HS-27A (cell line): ENCODE data around the gene EFCAB12.

Experiments
- DNase-seq: peaks from one replicate; pipeline ENCODE4 v3.0.0-alpha.2; 2012; ENCODE audit warnings: low read depth, missing footprints

EFCAB12 gene

DNA sequence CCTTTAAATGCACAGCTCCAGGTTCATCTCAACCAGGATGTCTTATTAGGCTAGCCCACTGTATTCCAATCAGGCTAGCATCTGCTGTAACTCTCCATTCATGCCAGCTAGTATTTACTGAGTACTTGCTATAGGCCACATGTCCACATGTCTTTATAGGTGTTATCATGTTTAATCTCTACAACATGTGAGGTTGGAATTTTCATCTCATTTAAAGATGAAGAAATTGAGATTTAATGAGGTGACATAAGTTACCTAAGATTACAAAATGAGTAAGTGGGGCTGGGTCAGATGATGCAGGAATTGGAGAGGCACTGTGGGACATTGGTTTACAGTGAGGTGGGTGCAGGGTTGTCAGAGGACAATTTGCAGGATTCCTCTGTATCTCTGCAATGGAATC, 14.5 kb upstream of the EFCAB12 start:
- no peak for DNase-seq

DNA sequence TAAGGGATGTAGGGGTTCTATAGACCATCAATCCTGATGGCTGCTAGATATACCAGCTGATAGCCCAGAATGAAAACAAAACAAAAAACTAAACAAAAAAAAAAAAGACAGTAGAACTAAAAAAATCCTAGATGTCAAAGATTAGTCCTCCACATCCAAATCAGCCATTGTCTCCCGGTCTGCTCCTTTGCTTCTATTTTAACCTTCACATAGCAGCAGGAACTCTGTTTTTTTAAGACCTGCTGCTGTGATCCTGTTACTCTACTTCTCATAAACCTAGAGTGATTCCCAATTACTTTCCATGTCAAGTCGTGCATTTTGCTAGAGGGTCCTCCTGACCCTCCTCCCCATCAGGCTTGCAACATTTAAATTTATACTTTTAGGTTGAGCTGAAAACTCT, 14.1 kb upstream of the EFCAB12 start:
- DNase-seq = no peak

DNA sequence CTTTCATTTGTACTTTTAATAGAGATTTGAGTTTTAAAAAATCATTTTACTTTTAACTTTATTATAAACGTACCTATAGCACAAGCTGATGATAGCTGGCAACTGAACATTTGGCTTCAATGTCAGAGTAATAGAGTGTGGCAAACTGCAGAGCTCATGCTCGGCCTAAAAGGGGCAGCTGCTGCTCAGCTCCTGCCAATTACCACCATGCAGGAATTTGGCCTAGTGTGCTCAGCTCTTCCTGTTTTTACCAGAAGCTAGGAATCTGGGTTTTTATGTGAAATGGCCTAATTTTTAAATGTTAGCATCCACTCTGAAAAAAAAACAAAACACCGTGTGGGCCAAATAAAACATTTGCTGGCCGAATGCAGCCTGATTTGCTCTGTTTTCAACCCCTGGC, 13.3 kb upstream of the EFCAB12 start:
- no peak for DNase-seq

DNA sequence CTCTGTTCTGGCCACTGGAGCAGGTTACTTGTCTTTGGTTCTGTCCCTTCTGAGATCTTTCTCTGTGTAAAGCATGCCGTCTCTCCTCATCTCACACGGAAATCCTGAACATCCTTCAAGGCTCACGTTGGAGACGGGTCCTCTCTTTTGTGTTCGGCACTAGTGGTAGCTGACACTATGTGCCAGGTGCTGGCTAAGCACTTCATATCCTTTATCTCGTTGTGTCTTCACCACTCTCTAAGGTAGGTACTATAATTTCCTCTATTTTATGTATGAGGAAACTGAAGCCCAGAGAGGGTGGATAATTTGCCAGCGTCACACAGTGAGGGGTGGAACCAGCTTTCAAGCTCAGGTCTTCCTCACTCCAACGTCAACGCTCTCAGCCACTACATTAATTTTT, 12.8 kb upstream of the EFCAB12 start:
- no peak for DNase-seq

DNA sequence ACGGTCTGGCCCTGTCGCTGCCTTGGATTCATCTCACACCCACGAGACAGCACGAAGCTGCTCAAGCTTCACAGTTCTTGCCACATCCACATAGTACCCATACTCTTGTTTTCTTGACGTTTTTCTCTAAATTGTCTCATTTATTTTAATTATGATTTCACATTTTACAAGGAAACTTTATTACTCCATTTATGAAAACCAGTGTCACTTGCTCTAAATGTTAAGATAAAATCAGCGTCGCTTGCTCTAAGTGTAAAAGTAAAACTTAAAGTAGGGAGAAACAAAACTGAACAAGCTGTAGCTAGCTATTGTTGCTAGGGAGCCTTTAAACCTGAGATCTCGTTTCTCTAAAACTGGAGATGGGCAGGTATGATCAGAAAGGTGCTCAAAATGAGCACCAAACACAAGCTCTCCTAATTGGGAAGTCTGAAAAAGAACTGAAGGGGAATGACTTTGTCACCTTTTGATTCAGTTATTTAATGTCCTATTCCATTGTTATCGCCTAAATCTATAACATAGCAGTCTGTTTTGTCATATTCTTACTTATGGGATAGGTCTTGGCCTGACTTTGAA, 12.3 kb upstream of the EFCAB12 start:
- DNase-seq = no peak

DNA sequence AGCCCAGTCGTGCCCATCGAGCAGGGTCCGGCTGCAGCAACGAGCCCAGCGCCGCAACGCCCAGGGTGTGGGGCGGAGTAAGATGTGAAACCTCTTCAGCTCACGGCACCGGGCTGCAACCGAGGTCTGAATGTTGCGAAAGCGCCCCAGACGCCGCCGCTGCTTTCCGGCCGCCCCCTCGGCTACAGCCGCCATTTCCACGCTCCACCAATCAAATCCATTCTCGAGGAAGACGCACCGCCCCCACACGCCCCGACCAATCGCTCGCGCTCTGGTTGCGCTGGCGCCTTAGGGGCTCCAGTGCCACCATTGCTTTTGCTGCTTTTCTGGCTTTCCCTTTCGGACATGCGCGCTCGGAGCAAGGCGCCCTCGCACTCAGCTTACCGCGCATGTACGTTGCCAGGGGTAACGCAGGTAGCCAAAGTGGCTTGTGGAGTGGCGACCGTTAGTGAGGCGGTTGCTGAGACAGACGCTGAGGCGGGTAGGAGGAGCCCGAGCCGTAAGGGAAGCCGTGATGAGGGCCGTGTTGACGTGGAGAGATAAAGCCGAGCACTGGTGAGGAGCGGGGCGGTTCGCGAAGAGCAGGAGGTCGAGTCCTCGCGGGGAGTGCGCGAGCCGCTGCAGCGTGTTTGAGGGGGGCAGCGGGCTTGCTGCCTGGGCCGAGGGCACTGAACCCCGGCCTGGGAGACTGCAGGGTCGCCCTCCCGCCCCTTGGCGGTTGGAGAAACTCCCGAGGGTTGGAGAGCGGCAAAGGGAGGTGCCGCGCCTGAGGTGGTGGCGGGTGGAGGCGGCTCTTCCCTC, 11.6 kb upstream of the EFCAB12 start, which contains the start of the genes IFT122 and MBD4:
IFT122 (plus strand) TSS at position 408 of the 801 bp plus-strand sequence; CDS start at position 515, 107 bp downstream.
MBD4 (minus strand) TSS at position 132 of the 801 bp plus-strand sequence; CDS start at position 17, 115 bp downstream.
- DNase-seq = peak; percentile 97

DNA sequence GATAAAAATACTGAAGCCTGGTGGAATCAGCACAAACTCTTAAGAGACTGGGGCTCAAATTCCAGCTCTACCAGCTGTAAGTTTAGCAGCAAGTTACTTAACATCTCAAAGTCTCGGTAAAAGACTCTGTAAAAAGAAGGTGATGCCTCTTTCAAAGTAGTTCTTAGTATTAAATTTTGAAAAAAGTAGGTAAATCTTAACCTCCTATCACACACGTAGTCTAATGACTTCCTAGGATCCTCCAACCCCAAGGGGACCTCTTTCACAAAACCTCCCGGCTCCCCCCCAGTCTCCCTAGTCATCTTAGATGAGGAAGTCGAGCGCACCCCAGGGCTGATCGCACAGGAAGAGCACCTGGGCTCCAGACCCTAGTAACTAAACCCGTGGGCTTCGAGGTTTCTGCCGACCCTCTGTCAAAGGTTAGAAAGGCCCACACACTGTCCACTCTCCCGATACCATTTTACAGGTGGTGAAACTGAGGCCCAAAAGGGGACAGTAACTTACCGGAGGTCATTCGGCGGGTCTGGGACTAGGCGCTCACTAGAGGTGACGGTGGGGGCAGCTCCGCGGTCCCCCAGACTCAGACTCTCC, 10.9 kb upstream of the EFCAB12 start:
- DNase-seq = no peak

DNA sequence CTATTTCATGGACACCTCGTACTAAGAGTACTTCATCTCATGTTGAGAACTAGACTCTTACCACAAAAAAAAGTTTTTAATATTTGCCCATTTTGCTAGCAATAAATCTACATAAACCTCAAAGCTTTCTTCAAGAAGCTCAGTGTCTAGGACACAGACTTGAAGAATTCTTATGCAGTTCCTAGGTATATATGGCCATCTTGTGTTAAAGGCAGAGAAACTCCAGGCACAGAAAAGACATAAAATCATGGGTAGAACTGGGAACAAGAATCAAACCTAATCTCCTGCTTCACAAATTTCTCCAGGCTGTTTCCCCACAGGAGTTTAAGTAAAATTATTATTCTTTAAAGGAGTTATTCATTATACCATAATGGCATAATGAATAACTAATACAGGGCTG, 6.9 kb upstream of the EFCAB12 start:
- DNase-seq = no peak

DNA sequence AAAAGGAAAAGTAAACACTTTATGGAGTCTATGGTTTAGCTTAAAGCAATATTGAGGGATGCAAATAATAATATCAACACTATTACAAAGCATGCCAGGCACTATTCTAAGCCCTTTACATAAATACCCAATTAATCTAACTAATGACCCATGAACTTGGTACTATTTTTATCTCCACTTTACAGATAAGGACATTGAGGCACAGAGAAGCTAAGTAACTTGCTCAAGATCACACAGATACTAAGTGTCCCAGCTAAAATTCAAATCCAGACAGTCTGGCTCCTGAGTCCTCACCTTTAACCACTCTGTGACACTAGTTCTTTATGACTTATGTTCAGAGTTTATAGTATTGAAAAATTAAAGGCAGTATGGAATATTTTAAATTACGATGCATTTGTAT, 5.7 kb upstream of the EFCAB12 start:
- DNase-seq = no peak

DNA sequence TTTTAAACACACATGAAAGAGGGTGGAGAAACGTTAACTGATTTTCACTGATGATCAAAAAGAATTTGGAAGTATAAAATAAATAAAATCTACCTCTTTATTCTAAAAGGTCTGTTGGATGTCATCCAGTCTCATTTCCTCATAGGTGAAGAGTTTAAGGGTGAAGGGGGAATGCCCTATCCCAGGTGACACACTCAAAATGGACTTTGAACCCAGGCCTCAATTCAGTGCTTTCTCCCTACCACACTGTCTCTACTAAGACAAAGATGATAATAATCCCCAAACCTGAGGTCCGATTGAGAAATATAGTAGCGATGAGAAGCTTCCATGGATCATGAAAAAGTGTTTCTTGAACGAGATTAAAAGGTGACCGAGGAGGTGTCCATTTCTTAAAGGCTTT, 5.1 kb upstream of the EFCAB12 start:
- DNase-seq = no peak

DNA sequence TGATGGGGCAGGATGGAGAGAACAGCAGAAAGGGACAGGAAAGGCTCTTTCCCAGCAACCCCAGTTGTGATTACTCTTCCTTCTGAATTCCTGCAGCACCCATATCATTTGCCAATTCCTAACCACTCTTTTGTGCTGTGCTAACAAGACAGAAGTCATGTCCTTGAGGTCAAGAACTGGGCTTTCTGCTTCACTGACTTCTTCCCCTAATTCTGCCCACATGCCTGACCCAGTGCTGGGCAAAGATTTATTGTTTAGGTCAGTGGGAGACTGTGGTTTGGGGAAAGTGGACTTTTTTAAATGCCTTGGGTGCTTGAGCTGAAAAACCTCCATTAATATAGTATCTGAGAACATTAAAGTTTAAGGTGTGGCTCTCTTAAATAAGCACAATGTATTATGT, 4.2 kb upstream of the EFCAB12 start:
- DNase-seq = no peak

DNA sequence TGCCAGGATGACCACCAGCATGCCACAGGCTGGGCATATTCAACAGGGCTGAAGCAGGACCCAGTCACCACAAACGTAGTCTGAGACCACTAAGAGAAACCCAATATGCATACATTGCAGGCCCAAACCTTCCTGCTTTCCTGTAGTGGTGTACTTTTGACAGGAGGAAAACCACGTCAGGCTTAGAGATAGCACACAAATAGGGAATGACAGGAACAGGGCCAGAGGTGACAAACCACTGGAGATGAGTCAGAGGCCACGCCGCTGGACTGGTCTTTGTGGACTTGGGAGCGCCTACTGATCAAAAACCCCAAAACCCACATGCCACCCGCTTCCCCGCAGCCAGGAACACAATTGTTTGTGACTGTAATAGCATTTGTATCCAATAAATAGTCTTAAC, 3.6 kb upstream of the EFCAB12 start:
- no peak for DNase-seq

DNA sequence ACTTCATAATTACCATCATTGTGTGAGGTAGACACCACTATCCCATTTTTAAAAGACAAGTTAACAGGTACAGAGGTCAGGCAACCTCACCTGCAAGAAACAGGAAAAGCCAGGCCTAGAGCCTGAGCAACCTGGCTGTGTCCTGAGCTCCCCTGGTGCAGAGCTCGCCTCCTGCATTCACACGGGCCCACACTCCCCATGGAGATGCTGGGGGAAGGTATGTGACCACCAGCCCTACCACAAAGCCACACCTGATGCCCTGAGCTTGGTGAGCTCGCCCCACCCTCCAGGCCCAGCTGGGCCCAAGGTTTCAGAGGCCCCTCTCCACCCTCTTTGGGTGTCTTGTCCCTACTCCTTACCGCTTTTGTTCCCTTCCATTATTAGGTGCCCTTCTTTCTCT, 1.2 kb upstream of the EFCAB12 start:
- no peak for DNase-seq

DNA sequence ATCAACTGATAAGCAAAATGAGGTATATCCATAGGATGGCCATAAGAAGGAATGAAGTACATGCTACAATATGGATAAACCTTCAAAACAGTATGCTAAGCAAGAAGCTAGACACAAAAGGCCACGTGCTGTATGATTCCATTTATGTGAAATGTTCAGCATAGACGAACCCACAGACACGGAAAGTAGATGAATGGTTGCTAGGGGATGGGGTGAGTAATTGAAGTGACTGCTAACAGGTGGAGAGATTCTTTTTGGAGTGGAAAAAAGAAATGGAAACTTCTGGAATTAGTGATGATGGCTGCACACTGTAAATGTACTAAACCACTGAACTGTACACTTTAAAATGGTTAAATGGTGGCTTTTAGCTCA, 630 bp upstream of the EFCAB12 start:
- no peak for DNase-seq

DNA sequence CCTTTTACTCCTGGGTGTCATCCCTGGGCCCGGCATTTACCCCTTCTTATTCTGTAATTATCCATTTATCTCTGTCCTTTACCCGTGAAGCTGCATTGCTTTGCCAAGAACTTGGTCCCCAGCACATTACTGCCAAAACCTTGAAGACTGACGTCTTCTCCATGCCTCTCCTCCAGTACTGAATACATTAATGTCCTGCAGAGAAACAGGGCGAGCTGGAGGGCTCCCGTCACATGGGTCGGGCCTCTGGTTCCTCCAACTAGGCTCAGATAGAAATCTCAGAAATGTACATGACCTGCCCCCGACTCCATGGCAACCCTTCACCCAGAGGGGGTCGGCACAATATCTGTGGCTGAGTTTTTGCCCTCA, 445 bp downstream of the EFCAB12 start:
- DNase-seq = no peak

DNA sequence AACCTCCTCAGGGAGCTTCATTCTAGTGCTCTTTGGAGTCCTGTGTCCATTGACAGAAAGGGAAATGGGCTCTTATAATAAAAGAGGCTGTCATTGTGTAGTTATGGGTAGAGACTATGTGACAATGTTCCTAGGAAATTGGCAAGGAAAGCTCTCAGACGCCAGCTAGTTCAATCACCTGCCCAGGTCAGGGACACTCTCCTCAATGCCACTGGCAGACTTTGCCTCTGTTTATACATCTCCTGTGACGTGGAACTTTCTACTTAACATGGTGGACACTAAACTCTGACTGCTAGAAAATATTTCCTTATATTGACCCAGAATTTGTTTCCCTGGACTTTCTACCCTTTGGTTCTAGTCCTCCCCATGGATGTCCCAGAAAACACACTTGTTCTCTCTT, 2.8 kb downstream of the EFCAB12 start:
- no peak for DNase-seq

DNA sequence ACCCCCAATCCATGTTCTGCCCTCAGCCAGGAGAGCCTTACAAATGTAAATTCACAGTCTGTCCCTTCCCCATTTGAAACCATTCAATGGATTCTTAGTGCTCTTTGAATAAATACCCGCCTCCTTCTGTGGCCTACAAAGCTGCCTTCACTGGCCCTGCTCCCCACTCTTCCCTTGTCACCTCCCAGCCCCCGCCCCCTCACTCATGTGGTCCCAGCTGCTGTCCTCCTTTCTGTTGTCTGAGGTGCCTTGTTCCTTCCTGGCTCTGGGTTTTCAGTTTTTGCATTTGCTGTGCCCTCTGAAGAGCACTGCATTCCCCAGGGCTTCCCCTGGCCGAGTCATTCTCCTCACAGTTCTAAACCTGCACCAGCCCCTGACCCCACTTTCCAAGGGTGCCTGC, 3.2 kb downstream of the EFCAB12 start:
- no peak for DNase-seq

DNA sequence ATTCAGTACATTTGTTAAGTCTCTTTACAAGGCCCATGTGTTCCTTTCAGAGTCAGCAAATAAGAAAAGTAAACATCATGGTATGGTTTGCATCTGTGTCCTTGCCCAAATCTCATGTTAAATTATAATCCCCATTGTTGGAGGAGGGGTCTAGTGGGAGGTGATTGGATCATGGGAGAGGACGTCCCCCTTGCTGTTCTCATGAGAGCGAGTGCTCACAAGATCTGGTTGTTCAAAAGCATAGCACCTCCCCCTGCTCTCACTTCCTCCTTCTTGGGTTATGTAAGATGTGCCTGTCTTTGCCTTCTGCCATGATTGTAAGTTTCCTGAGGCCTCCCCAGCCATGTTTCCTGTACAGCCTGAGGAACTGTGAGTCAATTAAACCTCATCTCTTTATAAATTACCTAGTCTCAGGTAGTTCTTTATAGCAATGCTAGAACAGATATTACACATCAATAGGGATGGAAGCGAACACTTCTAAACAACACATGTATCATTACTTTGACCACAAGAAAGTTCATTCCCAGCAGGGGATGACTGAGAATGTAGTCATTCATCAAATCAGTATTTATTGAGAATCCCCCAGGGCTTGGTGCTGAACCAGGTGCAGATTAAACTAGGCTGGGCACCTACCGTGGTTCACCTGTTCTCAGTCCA, 4.1 kb downstream of the EFCAB12 start:
- no peak for DNase-seq

DNA sequence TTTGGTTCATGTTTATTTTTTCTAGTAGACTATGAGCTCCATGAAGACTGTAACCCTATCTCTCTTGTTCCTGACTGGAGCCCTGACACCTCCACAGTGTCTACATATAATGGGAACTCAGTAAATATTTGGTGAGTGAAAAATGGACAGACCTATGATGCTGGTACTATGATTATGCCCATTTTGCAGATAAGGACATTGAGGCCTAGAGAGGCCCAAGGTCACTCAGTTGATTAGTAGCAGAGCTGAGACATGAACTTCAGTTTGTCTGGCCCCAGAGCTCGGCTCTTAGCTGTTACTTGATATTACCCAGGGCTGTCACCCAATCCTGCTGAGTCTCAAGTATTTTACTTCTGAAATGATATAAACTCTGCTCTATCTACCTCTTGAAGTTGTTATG, 5.5 kb downstream of the EFCAB12 start:
- DNase-seq = no peak

DNA sequence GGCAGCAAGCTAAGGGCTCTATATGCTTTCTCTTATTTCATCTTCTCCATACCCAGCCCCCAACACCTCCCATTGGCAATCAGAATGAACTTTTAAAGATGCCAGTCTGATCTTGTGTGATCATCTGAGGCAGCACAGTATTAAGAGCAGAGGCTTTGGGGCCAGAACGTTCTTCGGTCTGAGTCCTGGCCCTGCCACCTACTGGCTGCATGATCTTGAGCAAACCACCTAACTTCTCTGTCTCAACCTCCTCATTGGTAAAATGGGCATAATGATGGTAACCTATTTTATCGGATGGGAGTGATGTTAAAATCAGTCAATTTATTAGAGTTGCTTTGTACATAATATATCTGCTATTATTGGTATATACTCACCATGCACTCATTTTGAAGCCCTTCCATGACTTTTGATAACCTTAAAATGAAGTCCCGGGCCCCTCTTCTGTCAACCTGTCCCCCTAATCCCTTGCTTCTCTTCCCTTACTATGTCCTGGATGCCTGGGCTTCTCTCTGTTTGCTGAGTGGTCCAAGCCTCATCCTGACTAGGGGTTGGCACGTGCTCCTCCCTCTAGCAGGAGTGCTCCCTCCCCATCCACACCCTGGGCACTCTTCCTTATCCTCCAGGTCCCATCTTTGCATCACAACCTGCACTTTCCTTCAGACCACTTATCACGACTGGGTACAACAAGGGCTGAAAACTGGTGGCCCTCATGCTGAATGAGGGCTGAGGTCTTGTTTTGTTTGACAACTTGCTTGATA, 6.3 kb downstream of the EFCAB12 start:
- DNase-seq = no peak

DNA sequence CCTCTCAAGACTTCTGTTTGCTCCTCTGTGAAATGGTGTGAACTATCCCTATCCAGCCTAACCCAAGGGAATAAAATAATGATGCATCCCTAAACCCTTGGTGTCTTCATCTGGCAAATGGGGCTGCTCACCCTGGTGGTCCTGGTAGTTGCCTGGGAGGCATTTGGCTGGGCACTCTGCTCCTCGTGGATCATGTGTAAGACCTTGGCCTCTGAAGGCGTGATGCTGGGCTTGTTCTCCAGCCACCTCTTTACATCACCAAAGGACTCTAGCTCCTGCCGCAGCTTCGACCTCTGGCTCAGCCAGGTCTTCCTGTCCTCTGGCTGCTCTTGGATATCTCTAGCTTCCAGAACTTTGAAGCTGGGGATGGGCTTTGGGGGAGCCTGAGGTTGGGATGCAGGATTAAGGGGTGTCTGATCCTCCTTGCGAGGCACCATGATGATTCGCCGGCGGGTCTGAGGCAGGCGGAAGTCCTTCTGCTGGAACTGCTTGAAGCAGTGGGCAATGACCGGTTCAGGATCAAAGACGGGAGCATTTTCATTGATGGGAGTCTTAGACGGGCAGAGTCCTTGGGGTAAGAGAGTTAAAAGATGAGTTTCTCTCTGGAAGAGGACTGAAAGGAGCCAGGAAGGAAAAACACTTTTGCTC, 7.1 kb downstream of the EFCAB12 start:
- DNase-seq = no peak

DNA sequence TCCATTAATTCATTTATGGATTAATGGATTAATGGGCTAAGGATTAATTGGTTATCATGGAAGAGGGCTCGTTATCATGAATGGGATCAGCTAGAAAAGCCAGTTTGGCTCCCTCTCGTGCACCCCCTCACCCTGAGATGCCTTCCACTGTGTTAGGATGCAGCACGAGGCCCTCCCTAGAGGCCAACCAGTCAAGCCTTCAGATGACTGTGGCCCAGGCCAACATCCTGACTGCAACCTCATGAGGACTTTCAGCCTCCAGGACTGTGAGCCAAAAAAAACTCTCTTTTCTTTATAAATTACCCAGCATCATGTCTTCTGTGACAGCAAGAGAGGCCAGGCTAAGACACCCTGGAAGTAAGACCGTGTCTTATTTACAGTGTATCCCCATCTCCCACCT, 9.0 kb downstream of the EFCAB12 start:
- no peak for DNase-seq
